Smooth muscle cell (in vitro differentiated cells): ENCODE results near the gene SFMBT2. TPM values are rescaled to one million over a fixed set of nuclear protein-coding genes. Genes with fewer than 3 reads are reported as not detected.
A peak's percentile ranks its signal among the peaks of the same experiment; 100 is the strongest.

Source experiments
- DNase-seq: peaks from one replicate; lab custom pipeline; 2025; ENCODE audit not compliant: unreplicated experiment; lab: John Stamatoyannopoulos, UW
- H2AFZ ChIP-seq: fragments of 200-600 bp; sonication (generic); 2 replicates; pipeline ENCODE4 v1.6.0; 2016; ENCODE audit warnings: antibody characterized with exemption, low read depth, mild to moderate bottlenecking
- H3F3A ChIP-seq: fragments of 200-600 bp; sonication (generic); 2 replicates; pipeline ENCODE4 v1.6.0; 2017; ENCODE audit warnings: antibody characterized with exemption, low read depth
- H3K27ac ChIP-seq: fragments of 200-600 bp; sonication (generic); 2 replicates; pipeline ENCODE4 v1.5.1; 2016; ENCODE audit warnings: low read depth, mild to moderate bottlenecking
- H3K27me3 ChIP-seq: fragments of 200-600 bp; sonication (generic); 2 replicates; pipeline ENCODE4 v1.6.1; 2016; ENCODE audit warnings: low read depth, mild to moderate bottlenecking
- H3K36me3 ChIP-seq: fragments of 200-600 bp; sonication (generic); 2 replicates; pipeline ENCODE4 v1.5.1; 2016; ENCODE audit warnings: low read depth
- H3K4me1 ChIP-seq: fragments of 200-600 bp; sonication (generic); 2 replicates; pipeline ENCODE4 v1.5.1; 2016; ENCODE audit warnings: low read depth
- H3K4me2 ChIP-seq: fragments of 200-600 bp; sonication (generic); 2 replicates; pipeline ENCODE4 v1.6.0; 2016; ENCODE audit warnings: mild to moderate bottlenecking
- H3K4me3 ChIP-seq: fragments of 200-600 bp; sonication (generic); 2 replicates; pipeline ENCODE4 v1.5.1; 2016; ENCODE audit warnings: mild to moderate bottlenecking
- H3K79me2 ChIP-seq: fragments of 200-600 bp; sonication (generic); 2 replicates; pipeline ENCODE4 v1.6.0; 2016; ENCODE audit warnings: low read depth, mild to moderate bottlenecking
- H3K9ac ChIP-seq: fragments of 200-600 bp; sonication (generic); 2 replicates; pipeline ENCODE4 v1.6.0; 2016; ENCODE audit warnings: low read depth
- H3K9me3 ChIP-seq: fragments of 200-600 bp; sonication (generic); replicated peaks from 2 replicates; pipeline ENCODE4 v1.5.1; 2016; ENCODE audit warnings: low read depth
- H4K20me1 ChIP-seq: fragments of 200-600 bp; sonication (generic); 2 replicates; pipeline ENCODE4 v1.6.0; 2016; ENCODE audit warnings: low read depth
- WGBS: methylation state at CpG from one replicate; pipeline ENCODE4 v1.1.7; 2016; ENCODE audit warnings: low lambda C conversion rate; 5-methylcytosine and 5-hydroxymethylcytosine counted together
- polyA plus RNA-seq: library from polyadenylated mRNA; unstranded; fragments of >200 nt; fragmentation: Nextera tagmentation; extraction: Ambion mirVana; gene quantifications from 2 replicates; pipeline ENCODE4 v1.2.1, GENCODE V29; 2016
- total RNA-seq: library from RNA; depleted of rRNA; stranded (reverse); fragments of >200 nt; gene quantifications from 2 replicates; pipeline ENCODE4 v1.2.3, GENCODE V29; 2014
- TF ChIP-seq, protein P1 (sequence below): fragments of 200-600 bp; sonication (generic); IDR thresholded peaks from 2 replicates; pipeline ENCODE4 v1.5.1; 2017; ENCODE audit warnings: borderline replicate concordance, mild to moderate bottlenecking, antibody characterized with exemption; ENCODE audit not compliant: insufficient read depth, poor library complexity, severe bottlenecking

The SFMBT2 gene
- total and polyA plus RNA-seq, 2 experiments from 2014 or later: 0.90 to 1.4 TPM

DNA sequence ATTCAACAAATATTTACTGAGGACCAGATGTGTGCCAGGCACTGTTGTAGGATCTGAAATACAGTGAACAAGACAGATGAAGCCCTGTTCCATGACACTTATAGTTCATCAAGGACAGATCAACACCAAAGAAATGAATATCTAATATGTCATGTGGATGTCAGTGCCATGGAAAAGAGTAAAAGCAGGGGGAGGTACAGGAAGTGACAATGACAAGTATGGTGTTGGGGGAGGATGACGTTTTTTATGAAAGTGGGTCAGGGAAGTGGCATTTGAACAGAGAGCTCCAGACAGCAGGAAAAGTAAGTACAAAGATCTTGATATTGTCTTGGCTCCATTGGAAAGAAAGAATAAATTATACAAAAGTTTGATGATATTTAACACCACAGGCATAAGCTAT is 7.0 kb upstream of the SFMBT2 start:
- TF ChIP-seq, protein P1, sequence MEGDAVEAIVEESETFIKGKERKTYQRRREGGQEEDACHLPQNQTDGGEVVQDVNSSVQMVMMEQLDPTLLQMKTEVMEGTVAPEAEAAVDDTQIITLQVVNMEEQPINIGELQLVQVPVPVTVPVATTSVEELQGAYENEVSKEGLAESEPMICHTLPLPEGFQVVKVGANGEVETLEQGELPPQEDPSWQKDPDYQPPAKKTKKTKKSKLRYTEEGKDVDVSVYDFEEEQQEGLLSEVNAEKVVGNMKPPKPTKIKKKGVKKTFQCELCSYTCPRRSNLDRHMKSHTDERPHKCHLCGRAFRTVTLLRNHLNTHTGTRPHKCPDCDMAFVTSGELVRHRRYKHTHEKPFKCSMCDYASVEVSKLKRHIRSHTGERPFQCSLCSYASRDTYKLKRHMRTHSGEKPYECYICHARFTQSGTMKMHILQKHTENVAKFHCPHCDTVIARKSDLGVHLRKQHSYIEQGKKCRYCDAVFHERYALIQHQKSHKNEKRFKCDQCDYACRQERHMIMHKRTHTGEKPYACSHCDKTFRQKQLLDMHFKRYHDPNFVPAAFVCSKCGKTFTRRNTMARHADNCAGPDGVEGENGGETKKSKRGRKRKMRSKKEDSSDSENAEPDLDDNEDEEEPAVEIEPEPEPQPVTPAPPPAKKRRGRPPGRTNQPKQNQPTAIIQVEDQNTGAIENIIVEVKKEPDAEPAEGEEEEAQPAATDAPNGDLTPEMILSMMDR: no peak
- no peak overlapping the region for H2AFZ ChIP-seq
- H3K36me3 ChIP-seq: no peaks in the 10 kb centered on the region

GRCh38 chr10:7417103-7417623 is 6.3 kb upstream of the SFMBT2 start:
- Histone ChIP-seq H3K9me3 (no peaks in the 10 kb centered on the region), H4K20me1 (no peaks in the 10 kb centered on the region), H3F3A (no peaks in the 10 kb centered on the region), H3K4me1 (no peaks in the 10 kb centered on the region), H3K27ac (no peak overlapping the region), H3K4me3 (no peak overlapping the region), H3K27me3 (peaks cover 70% of the 10 kb centered on the region), H3K4me2 (no peak overlapping the region), H3K79me2 (no peaks in the 10 kb centered on the region), H2AFZ (no peak overlapping the region), H3K36me3 (no peaks in the 10 kb centered on the region), H3K9ac (no peak overlapping the region)
- 28% methylated on average over 2 of the region's 2 CpGs for WGBS
- TF ChIP-seq, protein P1: peak; percentile 64
- DNase-seq: no peak

More for the DNA sequence above, 7.0 kb upstream of the SFMBT2 start:
- Histone ChIP-seq H3K4me2 (no peak overlapping the region), H4K20me1 (no peaks in the 10 kb centered on the region), H3F3A (no peaks in the 10 kb centered on the region), H3K9ac (no peak overlapping the region), H3K9me3 (no peaks in the 10 kb centered on the region), H3K27ac (no peak overlapping the region), H3K4me1 (no peaks in the 10 kb centered on the region), H3K4me3 (no peak overlapping the region), H3K79me2 (no peaks in the 10 kb centered on the region), H3K27me3 (peaks cover 70% of the 10 kb centered on the region)
- 69% methylated on average over 1 of the region's 1 CpG for WGBS
- no peak for DNase-seq

DNA sequence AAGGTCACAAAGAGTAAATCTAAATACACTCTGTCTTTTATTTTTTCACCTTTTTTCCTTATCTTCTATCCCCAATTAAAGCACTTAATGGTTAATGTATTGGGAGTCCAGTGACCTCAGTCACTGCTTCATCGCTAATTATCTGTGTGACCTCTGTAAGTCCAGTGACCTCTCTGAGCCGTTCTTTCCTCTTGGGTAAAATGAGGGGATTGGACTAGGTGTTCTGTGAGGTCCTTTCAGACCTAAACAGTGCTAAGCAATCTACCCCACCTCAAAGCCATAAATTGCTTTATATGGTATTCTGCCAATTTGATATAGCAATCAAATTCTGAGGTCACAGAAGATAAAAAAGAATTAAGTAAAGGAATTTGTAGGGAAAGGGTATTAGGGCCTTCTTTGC is 3.9 kb upstream of the SFMBT2 start:
- Histone ChIP-seq H3K36me3 (no peaks in the 10 kb centered on the region), H3K9me3 (no peaks in the 10 kb centered on the region), H3F3A (no peaks in the 10 kb centered on the region), H3K9ac (no peak overlapping the region), H4K20me1 (no peaks in the 10 kb centered on the region), H3K27me3 (peaks cover 65% of the 10 kb centered on the region), H3K79me2 (no peaks in the 10 kb centered on the region), H3K4me1 (no peaks in the 10 kb centered on the region), H3K4me2 (no peak overlapping the region), H2AFZ (no peak overlapping the region), H3K27ac (no peak overlapping the region), H3K4me3 (no peak overlapping the region)
- 59% methylated on average over 2 of the region's 2 CpGs for WGBS
- TF ChIP-seq, protein P1: no peak
- no peak for DNase-seq

GRCh38 chr10:7412928-7413282 is 2.1 kb upstream of the SFMBT2 start:
- 3% methylated on average over 32 of the region's 32 CpGs for WGBS
- Histone ChIP-seq H3K36me3 (no peaks in the 10 kb centered on the region), H3K4me2 (peak overlapping the region; percentile 88), H3K27me3 (peaks cover 63% of the 10 kb centered on the region), H2AFZ (no peak overlapping the region), H3K79me2 (no peaks in the 10 kb centered on the region), H4K20me1 (no peaks in the 10 kb centered on the region), H3K4me3 (peak overlapping the region; percentile 36), H3K9ac (no peak overlapping the region), H3K9me3 (no peaks in the 10 kb centered on the region), H3K4me1 (peaks cover 6% of the 10 kb centered on the region), H3K27ac (no peak overlapping the region), H3F3A (no peaks in the 10 kb centered on the region)
- TF ChIP-seq, protein P1: no peak
- DNase-seq: no peak
